ENCODE results near the gene UBTD2.

Gene UBTD2

DNA sequence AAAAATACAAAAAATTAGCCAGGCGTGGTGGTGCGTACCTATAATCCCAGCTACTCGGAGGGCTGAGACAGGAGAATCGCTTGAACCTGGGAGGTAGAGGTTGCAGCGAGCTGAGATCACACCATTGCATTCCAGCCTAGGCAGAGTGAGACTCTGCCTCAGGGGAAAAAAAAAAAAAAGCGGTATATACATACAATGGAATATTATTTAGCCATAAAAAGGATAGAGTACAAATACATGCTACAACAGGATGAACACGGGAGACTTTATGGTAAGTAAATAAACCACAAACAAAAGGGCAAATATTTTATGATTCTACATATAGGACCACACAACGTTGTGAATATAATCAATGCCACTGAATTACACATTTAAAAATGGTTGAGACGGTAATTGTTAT, 5.2 kb downstream of the UBTD2 start:
- Histone ChIP-seq H3K9ac (ENCODE audit: low read depth in 1 of 2, low read length in 2 of 2) (no peak overlapping the region), H3K4me1 (ENCODE audit: control insufficient read depth in 1 of 2, insufficient read depth in 2 of 2, low read length in 2 of 2) (peaks cover 14 to 20% of the 10 kb centered on the region in 2 donors), H3K36me3 (ENCODE audit: control insufficient read depth in 1 of 2, insufficient read depth in 2 of 2, low read length in 2 of 2) (no peaks in the 10 kb centered on the region), H3K4me3 (ENCODE audit: low read depth in 1 of 2, low read length in 2 of 2) (no peak overlapping the region), H3K27ac (ENCODE audit: low read depth, low read length) (no peak overlapping the region), H3K27me3 (ENCODE audit: control insufficient read depth in 1 of 2, insufficient read depth in 2 of 2, low read length in 2 of 2) (no peaks in the 10 kb centered on the region), H3K9me3 (ENCODE audit: control insufficient read depth in 1 of 2, low read length in 2 of 2) (no peaks in the 10 kb centered on the region)

DNA sequence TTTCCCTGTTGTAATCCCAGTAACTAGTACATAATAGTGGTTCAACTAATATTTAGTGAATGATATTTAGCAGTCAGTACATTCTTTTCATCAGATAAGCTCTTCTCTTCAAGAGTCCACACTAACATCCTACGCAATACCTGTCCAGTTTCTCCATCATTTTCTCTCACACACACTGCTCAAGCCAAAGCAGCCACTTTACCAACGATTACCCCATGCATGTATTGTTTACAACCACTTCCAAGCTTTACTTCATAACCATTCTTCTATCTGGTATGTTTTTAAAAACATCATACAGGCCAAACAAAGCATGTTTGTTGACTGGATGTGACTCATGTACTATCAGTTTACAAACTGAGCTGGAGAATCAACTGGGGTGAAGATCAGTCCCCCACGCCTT, 7.3 kb downstream of the UBTD2 start:
- no peaks in the 10 kb centered on the region for H3K27me3 ChIP-seq (ENCODE audit: control insufficient read depth in 1 of 2, insufficient read depth in 2 of 2, low read length in 2 of 2)
- no peaks in the 10 kb centered on the region for H3K36me3 ChIP-seq (ENCODE audit: control insufficient read depth in 1 of 2, insufficient read depth in 2 of 2, low read length in 2 of 2)
- H3K27ac ChIP-seq (ENCODE audit: low read depth, low read length): no peak overlapping the region
- no peaks in the 10 kb centered on the region for H3K9me3 ChIP-seq (ENCODE audit: control insufficient read depth in 1 of 2, low read length in 2 of 2)
- H3K4me1 ChIP-seq (ENCODE audit: control insufficient read depth in 1 of 2, insufficient read depth in 2 of 2, low read length in 2 of 2): peaks cover 0 to 7% of the 10 kb centered on the region in 2 donors
- no peak overlapping the region for H3K4me3 ChIP-seq (ENCODE audit: low read depth in 1 of 2, low read length in 2 of 2)
- no peak overlapping the region for H3K9ac ChIP-seq (ENCODE audit: low read depth in 1 of 2, low read length in 2 of 2)

DNA sequence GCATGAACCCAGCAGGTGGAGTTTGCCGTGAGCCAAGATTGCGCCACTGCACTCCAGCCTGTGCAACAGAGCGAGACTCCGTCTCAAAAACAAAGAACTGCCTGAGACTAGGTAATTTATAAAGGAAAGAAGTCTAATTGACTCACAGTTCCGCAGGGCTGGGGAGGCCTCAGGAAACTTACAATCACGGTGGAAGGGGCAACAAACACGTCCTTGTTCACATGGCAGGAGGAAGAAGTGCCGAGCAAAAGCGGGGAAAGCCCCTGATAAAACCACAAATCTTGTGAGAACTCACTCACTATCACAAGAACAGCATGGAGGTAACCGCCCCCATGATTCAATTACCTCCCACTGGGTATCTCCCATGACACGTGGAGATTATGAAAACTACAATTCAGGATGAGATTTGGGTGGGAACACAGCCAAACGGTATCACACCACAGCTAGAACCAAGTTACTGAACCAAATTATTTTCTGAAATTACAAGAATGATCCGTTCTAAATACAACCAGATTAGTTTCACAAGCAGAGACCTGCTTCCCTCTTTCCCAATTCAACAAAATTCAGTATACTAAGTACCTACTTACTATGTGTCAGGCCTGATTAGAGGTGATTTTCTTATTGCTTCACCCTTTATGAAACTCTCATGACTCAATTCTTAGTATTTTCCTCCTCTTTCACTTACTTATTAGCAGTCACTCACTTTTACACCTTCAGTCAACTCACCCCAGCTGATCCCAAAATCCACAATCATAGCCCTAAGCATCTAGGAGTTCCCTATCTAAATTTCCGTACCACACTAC, 8.4 kb downstream of the UBTD2 start:
- Histone ChIP-seq H3K36me3 (ENCODE audit: control insufficient read depth in 1 of 2, insufficient read depth in 2 of 2, low read length in 2 of 2) (no peaks in the 10 kb centered on the region), H3K27me3 (ENCODE audit: control insufficient read depth in 1 of 2, insufficient read depth in 2 of 2, low read length in 2 of 2) (no peaks in the 10 kb centered on the region), H3K4me3 (ENCODE audit: low read depth in 1 of 2, low read length in 2 of 2) (no peak overlapping the region), H3K9me3 (ENCODE audit: control insufficient read depth in 1 of 2, low read length in 2 of 2) (no peaks in the 10 kb centered on the region), H3K4me1 (ENCODE audit: control insufficient read depth in 1 of 2, insufficient read depth in 2 of 2, low read length in 2 of 2) (no peaks in the 10 kb centered on the region), H3K27ac (ENCODE audit: low read depth, low read length) (no peak overlapping the region), H3K9ac (ENCODE audit: low read depth in 1 of 2, low read length in 2 of 2) (no peak overlapping the region)

DNA sequence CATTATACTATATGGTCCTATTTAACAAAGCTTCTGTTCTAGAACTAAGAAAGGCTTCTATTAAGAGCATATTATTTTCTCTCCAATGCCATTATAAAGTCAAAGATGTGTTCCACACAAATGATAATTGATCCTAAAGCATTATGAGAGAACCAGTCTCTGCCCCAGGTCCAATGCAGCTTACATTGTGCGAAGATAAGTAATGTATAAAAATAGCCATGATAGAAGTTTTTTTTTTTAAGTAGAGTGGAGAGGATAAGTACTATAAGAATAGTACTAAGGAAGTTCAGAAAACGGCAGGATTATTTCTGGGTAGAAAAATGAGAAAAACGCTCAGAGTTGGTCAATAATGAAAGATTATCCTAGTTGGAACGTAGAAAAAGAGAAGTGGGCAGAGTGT, 15.6 kb downstream of the UBTD2 start:
- Histone ChIP-seq H3K36me3 (ENCODE audit: control insufficient read depth in 1 of 2, insufficient read depth in 2 of 2, low read length in 2 of 2) (no peaks in the 10 kb centered on the region), H3K27me3 (ENCODE audit: control insufficient read depth in 1 of 2, insufficient read depth in 2 of 2, low read length in 2 of 2) (no peaks in the 10 kb centered on the region), H3K4me3 (ENCODE audit: low read depth in 1 of 2, low read length in 2 of 2) (no peak overlapping the region), H3K27ac (ENCODE audit: low read depth, low read length) (no peak overlapping the region), H3K4me1 (ENCODE audit: control insufficient read depth in 1 of 2, insufficient read depth in 2 of 2, low read length in 2 of 2) (no peaks in the 10 kb centered on the region), H3K9me3 (ENCODE audit: control insufficient read depth in 1 of 2, low read length in 2 of 2) (no peaks in the 10 kb centered on the region), H3K9ac (ENCODE audit: low read depth in 1 of 2, low read length in 2 of 2) (no peak overlapping the region)

DNA sequence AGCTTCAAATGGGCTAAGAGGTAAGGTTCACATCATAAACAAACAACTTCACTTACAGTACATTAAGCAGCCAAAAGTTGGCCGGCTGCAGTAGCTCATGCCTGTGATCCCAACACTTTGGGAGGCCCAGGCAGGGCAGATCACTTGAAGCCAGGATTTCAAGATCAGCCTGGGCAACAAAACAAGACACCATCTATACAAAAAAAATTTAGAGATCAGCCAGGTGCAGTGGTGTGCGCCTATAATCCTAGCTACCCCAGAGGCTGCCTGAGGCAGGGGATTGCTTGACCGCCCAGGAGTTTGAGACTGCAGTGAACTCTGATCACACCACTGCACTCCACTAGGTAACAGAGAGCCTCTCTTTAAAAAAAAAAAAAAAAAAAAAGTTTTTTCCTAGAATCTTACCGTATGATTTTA, 16.9 kb downstream of the UBTD2 start:
- no peaks in the 10 kb centered on the region for H3K27me3 ChIP-seq (ENCODE audit: control insufficient read depth in 1 of 2, insufficient read depth in 2 of 2, low read length in 2 of 2)
- H3K36me3 ChIP-seq (ENCODE audit: control insufficient read depth in 1 of 2, insufficient read depth in 2 of 2, low read length in 2 of 2): no peaks in the 10 kb centered on the region
- no peak overlapping the region for H3K4me3 ChIP-seq (ENCODE audit: low read depth in 1 of 2, low read length in 2 of 2)
- no peak overlapping the region for H3K9ac ChIP-seq (ENCODE audit: low read depth in 1 of 2, low read length in 2 of 2)
- no peaks in the 10 kb centered on the region for H3K4me1 ChIP-seq (ENCODE audit: control insufficient read depth in 1 of 2, insufficient read depth in 2 of 2, low read length in 2 of 2)
- H3K27ac ChIP-seq (ENCODE audit: low read depth, low read length): no peak overlapping the region
- no peaks in the 10 kb centered on the region for H3K9me3 ChIP-seq (ENCODE audit: control insufficient read depth in 1 of 2, low read length in 2 of 2)

DNA sequence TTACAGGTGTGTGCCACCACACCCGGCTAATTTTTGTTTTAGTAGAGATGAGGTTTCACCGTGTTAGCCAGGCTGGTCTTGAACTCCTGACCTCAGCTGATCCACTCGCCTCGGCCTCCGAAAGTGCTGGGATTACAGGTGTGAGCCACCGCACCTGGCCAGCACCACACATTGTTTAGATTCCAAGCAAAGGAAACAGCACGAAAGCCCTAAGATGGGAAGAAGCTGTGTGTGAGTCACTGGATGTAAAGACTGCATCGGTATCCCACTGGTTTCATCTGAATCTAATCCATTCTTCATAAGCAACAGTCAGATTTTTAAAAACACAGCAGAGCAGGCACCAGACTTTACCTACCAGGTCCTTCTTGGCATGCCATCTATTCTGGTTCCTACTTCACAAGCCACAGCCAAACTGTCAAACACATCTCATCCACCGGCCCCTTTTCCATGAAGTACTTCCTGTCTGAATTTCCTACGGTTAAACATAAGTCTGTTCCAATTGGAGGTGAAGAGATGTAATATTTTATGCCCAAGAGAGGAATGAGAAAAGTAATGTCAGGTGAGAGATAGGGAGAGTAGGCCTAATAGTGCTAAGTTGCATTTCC, 17.4 kb downstream of the UBTD2 start:
- Histone ChIP-seq H3K9me3 (ENCODE audit: control insufficient read depth in 1 of 2, low read length in 2 of 2) (no peaks in the 10 kb centered on the region), H3K4me1 (ENCODE audit: control insufficient read depth in 1 of 2, insufficient read depth in 2 of 2, low read length in 2 of 2) (no peaks in the 10 kb centered on the region), H3K27ac (ENCODE audit: low read depth, low read length) (no peak overlapping the region), H3K4me3 (ENCODE audit: low read depth in 1 of 2, low read length in 2 of 2) (no peak overlapping the region), H3K9ac (ENCODE audit: low read depth in 1 of 2, low read length in 2 of 2) (no peak overlapping the region), H3K27me3 (ENCODE audit: control insufficient read depth in 1 of 2, insufficient read depth in 2 of 2, low read length in 2 of 2) (no peaks in the 10 kb centered on the region), H3K36me3 (ENCODE audit: control insufficient read depth in 1 of 2, insufficient read depth in 2 of 2, low read length in 2 of 2) (no peaks in the 10 kb centered on the region)

DNA sequence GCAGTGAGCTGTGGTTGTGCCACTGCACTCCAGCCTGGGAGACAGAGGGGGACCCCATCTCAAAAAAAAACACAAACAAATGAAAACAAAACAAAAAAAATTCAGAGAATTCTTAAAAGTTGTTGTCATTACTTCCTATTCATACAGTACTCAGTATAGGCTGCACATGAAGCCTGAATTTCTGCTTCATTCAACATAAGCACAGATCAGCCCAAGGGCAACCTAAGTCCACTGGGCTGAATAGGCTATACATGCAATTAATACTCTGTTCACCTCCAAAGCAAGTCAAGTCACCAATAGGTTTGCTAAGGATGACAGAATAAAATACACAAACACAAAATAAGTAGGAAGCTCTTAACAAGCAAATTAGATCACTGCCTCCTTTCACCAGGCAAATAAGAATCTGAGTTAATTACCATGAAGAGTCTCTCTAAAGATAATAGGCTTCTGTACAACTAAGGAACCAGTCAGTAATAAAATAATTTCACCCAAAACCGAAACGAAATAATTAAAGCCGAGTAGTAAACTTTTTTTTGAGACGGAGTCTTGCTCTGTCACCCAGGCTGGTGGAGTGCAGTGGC, 18.7 kb downstream of the UBTD2 start:
- Histone ChIP-seq H3K4me1 (ENCODE audit: control insufficient read depth in 1 of 2, insufficient read depth in 2 of 2, low read length in 2 of 2) (no peaks in the 10 kb centered on the region), H3K4me3 (ENCODE audit: low read depth in 1 of 2, low read length in 2 of 2) (no peak overlapping the region), H3K9me3 (ENCODE audit: control insufficient read depth in 1 of 2, low read length in 2 of 2) (no peaks in the 10 kb centered on the region), H3K9ac (ENCODE audit: low read depth in 1 of 2, low read length in 2 of 2) (no peak overlapping the region), H3K27ac (ENCODE audit: low read depth, low read length) (no peak overlapping the region), H3K27me3 (ENCODE audit: control insufficient read depth in 1 of 2, insufficient read depth in 2 of 2, low read length in 2 of 2) (no peaks in the 10 kb centered on the region), H3K36me3 (ENCODE audit: control insufficient read depth in 1 of 2, insufficient read depth in 2 of 2, low read length in 2 of 2) (no peaks in the 10 kb centered on the region)

DNA sequence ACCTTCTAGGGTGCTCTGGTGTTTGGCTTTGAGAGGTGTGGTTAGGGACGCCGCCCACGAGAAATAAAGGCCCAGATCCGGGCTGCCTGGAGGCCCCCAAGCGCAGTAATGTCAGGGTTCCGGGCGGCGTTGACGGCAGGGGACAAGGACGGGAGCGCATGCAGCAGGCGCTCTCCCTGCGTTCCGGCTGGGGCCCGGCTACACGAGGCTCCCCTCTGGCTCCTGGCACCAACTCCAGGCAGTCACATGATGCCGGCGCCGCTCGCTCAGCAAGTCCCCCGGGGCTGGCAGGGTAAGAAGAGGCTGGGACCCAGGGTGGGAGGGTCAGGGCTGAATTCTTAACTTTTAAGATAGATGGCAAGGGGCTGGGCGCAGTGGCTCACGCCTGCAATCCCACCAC, 28.1 kb downstream of the UBTD2 start:
- H3K9ac ChIP-seq (ENCODE audit: low read depth in 1 of 2, low read length in 2 of 2): no peak overlapping the region
- no peaks in the 10 kb centered on the region for H3K27me3 ChIP-seq (ENCODE audit: control insufficient read depth in 1 of 2, insufficient read depth in 2 of 2, low read length in 2 of 2)
- peaks cover 3 to 10% of the 10 kb centered on the region in 2 donors for H3K9me3 ChIP-seq (ENCODE audit: control insufficient read depth in 1 of 2, low read length in 2 of 2)
- no peak overlapping the region for H3K27ac ChIP-seq (ENCODE audit: low read depth, low read length)
- peaks cover 0 to 8% of the 10 kb centered on the region in 2 donors for H3K36me3 ChIP-seq (ENCODE audit: control insufficient read depth in 1 of 2, insufficient read depth in 2 of 2, low read length in 2 of 2)
- H3K4me1 ChIP-seq (ENCODE audit: control insufficient read depth in 1 of 2, insufficient read depth in 2 of 2, low read length in 2 of 2): no peaks in the 10 kb centered on the region
- H3K4me3 ChIP-seq (ENCODE audit: low read depth in 1 of 2, low read length in 2 of 2): no peak overlapping the region

DNA sequence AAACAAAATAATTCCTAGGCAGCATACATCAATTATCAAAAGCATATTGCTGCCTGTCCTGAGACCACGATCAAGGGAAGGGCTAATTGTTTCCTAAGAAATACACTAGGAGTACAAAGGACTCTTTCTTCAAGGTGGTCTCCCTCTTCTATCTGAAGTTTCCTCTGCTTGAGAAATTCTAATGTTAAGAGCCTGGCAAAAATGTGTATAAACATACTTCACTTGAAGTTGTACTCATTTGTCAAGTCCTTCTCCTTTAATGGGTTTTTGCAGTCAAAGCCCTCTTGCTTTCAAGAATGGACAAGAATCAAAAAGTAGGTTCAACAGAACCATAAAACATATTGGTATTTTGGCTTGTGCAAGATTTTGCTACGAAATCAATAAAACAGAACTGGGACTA, 31.1 kb downstream of the UBTD2 start:
- Histone ChIP-seq H3K4me3 (ENCODE audit: low read depth in 1 of 2, low read length in 2 of 2) (no peak overlapping the region), H3K4me1 (ENCODE audit: control insufficient read depth in 1 of 2, insufficient read depth in 2 of 2, low read length in 2 of 2) (no peaks in the 10 kb centered on the region), H3K9me3 (ENCODE audit: control insufficient read depth in 1 of 2, low read length in 2 of 2) (peaks cover 3 to 10% of the 10 kb centered on the region in 2 donors), H3K27ac (ENCODE audit: low read depth, low read length) (no peak overlapping the region), H3K36me3 (ENCODE audit: control insufficient read depth in 1 of 2, insufficient read depth in 2 of 2, low read length in 2 of 2) (peaks cover 0 to 8% of the 10 kb centered on the region in 2 donors), H3K27me3 (ENCODE audit: control insufficient read depth in 1 of 2, insufficient read depth in 2 of 2, low read length in 2 of 2) (no peaks in the 10 kb centered on the region), H3K9ac (ENCODE audit: low read depth in 1 of 2, low read length in 2 of 2) (no peak overlapping the region)

DNA sequence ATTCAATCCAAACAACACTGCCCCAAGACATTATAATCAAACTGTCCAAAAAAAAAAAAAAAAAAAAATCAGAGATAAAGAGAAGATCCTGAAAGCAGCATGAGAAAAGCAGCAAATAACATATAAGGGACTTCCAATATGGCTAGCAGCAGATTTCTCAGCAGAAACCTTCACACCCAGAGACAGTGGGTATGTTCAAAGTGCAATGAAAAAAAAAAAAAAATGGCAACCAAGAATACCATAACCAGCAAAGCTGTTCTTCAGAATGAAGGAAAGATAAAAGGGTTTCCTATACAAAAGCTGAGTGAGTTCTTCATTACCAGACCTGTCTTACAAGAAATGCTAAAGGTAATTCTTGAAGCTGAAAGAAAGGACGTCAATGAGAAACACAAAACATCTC, 32.1 kb downstream of the UBTD2 start:
- Histone ChIP-seq H3K36me3 (ENCODE audit: control insufficient read depth in 1 of 2, insufficient read depth in 2 of 2, low read length in 2 of 2) (peaks cover 0 to 8% of the 10 kb centered on the region in 2 donors), H3K27ac (ENCODE audit: low read depth, low read length) (no peak overlapping the region), H3K9ac (ENCODE audit: low read depth in 1 of 2, low read length in 2 of 2) (no peak overlapping the region), H3K9me3 (ENCODE audit: control insufficient read depth in 1 of 2, low read length in 2 of 2) (peaks cover 3 to 10% of the 10 kb centered on the region in 2 donors), H3K4me3 (ENCODE audit: low read depth in 1 of 2, low read length in 2 of 2) (no peak overlapping the region), H3K27me3 (ENCODE audit: control insufficient read depth in 1 of 2, insufficient read depth in 2 of 2, low read length in 2 of 2) (no peaks in the 10 kb centered on the region), H3K4me1 (ENCODE audit: control insufficient read depth in 1 of 2, insufficient read depth in 2 of 2, low read length in 2 of 2) (no peaks in the 10 kb centered on the region)

All from duodenal mucosa (tissue), 2 donors.